GM12874 (cell line): Measurements from ENCODE around the gene CFAP46.

Source experiments
- CTCF ChIP-seq: IDR thresholded peaks from 2 replicates; pipeline ENCODE4 v1.5.1; 2011; ENCODE audit warnings: low read depth, mild to moderate bottlenecking, control low read depth, low read length, moderate library complexity; ENCODE audit not compliant: insufficient read depth

Gene CFAP46

GRCh38 chr10:132809232-132810140, 132.9 kb downstream of the CFAP46 start:
- no peak for TF ChIP-seq CTCF

DNA sequence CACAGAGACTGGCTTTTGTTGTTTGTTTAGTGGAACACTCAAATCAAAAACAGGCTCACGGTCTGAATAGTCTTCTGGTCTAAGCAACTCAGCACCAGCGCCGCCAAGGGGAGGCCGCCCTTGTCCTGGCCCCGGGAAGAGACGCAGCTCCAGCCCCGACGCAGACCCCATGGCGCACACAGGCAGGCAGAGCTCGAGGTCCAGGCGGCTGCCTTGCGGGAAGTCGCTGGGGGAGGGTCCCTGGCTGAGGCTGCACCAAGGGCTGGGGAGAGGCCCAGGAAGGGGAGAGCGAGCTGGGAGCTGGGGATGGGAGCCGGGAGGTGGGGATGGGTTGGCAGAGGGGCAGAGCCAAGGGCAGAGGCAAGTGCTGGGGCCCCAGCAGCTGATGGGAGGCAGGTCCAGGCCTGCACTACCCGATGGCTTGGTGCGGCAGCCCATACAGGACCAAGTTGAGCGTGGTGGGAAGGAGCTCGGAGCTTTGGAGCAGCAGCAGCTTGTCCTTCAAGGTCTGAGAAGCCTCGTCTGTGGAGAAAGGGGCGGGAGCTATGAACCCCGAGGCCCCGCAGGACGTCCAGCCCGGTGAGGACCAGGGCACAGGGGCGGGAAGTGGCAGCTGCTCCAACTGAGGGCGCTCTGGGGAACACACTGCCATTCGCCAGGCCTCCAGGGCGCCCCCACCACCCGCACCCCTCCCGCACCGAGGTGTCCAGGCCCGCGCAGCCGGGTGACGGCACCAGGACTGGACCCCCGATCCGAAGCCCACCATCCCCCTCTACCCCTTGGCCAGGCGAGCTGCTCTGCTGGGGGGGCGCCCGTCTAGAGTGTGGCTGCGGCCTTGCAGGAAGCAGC, 133.8 kb downstream of the CFAP46 start:
- no peak for TF ChIP-seq CTCF

- TF ChIP-seq CTCF, result no peak
Observed at GRCh38 chr10:132807621-132808049, 134.7 kb downstream of the CFAP46 start.

GRCh38 chr10:132806561-132807003, 135.8 kb downstream of the CFAP46 start:
- no peak for TF ChIP-seq CTCF

- no peak for TF ChIP-seq CTCF
Observed at GRCh38 chr10:132806110-132806509, 136.3 kb downstream of the CFAP46 start.

DNA sequence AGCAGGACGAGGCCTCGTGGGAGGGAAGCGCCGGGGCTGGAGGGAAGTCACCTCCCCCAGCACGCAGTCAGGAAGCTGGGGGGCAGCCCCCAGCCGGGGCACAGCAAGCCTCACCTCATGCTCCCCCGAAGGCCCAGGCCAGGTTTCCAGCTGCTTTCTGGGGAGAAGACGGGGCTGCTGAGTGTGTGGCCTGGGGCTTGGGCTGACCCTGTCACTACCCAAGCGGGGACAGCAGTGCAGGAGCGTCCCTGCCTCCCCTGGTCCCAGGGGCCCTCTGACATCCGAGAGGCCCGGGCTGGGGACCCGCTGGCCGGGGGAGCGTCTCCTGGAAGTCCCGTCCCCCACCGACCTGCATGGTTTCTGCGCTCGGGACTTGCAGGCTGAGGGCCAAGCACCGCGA, 136.8 kb downstream of the CFAP46 start:
- TF ChIP-seq CTCF, result no peak

DNA sequence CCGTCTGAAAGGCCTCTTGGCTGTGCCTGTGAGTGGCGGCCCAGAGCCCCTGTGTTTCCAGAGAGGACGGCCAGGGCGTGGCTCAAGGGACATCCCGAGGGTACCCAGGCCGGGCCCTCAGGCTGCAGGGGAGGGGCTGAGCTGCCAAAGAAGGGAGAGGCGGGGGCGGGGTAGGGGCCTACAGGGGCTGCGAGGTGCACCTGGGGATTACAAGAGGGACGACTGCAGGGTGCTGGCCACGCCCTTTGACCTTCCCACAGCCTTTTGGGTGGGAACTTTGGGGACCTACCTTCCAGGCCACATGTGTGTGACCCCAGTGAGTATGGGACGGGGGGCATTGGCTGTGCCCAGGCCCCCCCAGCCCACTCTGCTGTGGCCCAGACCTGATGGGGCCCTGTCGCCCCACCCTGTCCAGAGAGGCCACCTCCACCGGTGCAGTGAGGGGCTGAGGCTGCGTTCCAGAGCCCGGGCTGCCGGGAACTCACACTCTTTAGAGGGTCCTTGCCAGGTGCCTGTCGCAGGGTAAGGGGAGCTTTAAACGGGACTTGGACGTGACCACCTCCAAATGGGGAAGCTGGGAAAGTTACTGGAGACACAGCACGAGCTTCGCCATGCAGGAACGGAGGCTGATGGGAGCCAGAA, 137.5 kb downstream of the CFAP46 start:
- TF ChIP-seq CTCF, result no peak
